Muscle of back (tissue), 11 donors: Measurements from ENCODE around the gene ATP6V0C. TPM values are rescaled to one million over a fixed set of nuclear protein-coding genes. Genes with fewer than 3 reads are reported as not detected.
"Not testable (repeated sequence)": the region's sequence is repeated elsewhere in the genome, so short reads cannot be mapped to it uniquely, and the experiment has no call there.

Experiments used
- DNase-seq, 3 donors: peaks; one replicate each; pipeline versions ENCODE4 v3.0.0 to v3.0.0-alpha.2; 2013
- polyA plus RNA-seq, 10 donors: library from polyadenylated mRNA; unstranded; fragments of 120-200 nt; gene quantifications; one replicate each; pipeline ENCODE4 v1.2.1, GENCODE V29; 2013; ENCODE audit not compliant: insufficient read length in 10 of 10

ATP6V0C gene
- polyA plus RNA-seq, 10 donors: 70.4 to 142 (median 94.2) TPM

DNA sequence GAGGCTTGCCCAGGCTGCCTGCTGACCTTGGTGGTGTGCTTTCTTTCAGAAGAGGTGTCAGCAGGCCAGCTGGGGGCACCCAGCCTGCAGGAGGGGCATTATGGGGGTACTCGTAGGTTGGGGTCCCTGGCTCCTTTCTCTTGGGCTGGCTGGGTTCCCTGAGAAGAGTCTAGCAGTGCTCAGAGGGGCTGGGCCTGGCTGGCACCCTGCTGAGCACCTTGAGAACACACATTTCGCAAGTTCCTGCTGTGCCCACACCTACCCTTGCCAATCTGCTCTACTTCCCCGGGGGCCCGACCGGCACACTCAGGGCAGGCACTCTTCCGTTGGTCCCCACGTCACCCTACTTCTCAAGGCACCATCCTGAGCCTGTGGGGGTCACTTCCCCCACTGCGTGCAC, 12.4 kb downstream of the ATP6V0C start:
- DNase-seq: no peak

DNA sequence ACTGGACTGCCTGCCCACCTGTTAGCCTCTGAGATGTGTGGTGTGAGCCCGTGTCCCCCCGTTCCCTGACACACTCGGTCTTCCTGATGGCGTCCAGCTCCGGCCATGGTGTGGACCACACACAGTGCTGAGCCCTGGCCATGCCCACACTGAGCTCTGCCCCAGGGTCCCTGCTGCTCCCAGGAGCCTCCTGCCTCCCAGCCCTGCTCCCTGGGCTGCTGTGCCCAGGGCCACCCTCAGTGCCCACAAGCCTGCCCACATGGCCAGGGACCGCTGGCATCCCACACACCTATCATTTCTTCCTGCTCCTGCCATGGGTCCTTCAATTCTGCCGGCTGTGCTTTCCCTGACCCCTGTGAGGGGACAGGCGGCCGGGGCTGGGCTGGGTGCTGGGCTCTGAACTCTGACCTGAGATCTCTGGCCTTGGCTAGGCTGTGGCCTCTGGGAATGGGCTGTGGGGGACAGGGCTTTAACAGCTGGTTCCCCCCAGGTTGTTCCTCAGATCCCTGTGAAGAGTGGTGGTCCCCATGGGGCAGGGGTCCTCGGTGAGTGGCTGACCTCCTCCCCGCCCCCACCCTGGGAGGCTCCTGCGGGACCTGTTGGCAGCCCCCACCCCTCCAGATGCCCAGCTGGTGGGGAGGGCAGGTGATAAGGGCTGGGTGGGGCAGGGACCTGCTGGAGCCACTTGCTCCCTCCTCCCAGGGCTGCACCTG, 13.5 kb downstream of the ATP6V0C start:
- no peak for DNase-seq

DNA sequence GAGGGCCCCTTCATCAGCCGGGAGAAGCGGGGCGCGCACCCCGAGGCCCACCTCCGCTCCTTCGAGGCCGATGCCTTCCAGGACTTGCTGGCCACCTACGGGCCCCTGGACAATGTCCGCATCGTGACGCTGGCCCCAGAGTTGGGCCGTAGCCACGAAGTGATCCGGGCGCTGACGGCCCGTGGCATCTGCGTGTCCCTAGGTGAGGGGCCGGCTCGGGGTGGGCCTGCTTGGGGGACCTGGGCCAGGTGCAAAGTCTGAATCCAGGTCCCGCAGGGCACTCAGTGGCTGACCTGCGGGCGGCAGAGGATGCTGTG, 14.0 kb downstream of the ATP6V0C start:
- no peak for DNase-seq

- no peak for DNase-seq
Measured at GRCh38 chr16:2528161-2529060, 14.7 kb downstream of the ATP6V0C start.

- no peak for DNase-seq
Measured at GRCh38 chr16:2529061-2529931, 15.5 kb downstream of the ATP6V0C start.

DNA sequence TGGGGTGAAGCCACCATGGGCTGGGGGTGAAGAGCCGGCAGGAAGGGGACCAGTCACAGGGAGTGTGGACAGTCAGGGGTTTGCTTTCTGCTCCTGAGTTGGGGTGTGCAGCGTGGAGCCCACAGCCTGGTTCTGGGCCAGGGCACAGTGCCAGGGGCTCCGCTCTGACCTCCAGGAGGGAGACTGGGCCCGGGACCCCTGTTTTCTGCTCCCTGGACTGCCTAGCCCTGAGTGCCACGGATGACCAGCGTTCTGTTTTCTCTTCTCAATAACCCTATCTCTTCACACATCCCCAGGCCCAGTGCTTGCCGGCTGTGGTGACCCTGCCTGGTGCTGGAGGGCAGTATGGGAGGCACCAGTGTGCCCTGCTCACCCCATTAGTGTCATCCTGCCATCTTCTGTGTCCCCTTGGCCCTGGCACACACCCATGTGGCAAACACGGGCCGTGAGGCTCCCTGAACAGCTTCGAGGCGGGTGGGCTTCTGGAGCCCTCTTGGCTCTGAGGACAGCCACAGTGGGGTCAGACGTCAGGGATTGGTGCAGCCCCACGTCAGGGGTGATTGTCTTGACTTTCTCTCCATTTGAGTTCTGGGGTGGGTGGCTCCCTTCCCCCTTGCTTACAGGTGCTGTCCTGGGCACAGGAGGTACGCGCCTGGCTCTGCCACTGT, 16.3 kb downstream of the ATP6V0C start:
- no peak for DNase-seq

GRCh38 chr16:2530629-2531318, 17.0 kb downstream of the ATP6V0C start:
- DNase-seq: peak in 1 of 3 donors; percentile 30

DNA sequence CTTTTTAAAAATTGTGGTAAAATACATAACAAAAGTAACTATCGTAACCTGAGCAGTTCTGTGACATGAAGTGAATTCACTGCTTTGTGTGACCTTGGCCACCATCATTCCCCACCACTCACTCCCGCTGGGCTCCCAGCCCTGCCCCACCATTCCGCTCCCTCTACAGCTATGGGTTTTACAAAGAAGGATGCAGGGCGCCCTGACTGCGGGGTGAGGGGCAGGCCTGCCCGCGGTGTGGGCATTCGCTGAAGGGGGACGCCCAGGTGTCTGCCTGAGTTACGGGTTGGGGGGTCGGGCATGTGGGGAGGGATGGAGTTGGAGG, 17.6 kb downstream of the ATP6V0C start, which contains the start of gene CEMP1:
Gene CEMP1 (minus strand): TSS at position 38 of the 325 bp plus-strand sequence. CDS start 335 bp downstream, outside the sequence.
- DNase-seq: no peak

- DNase-seq: peak; percentile 98 to 99 (median 98)
Measured at GRCh38 chr16:2531696-2532493, 18.1 kb downstream of the ATP6V0C start.

DNA sequence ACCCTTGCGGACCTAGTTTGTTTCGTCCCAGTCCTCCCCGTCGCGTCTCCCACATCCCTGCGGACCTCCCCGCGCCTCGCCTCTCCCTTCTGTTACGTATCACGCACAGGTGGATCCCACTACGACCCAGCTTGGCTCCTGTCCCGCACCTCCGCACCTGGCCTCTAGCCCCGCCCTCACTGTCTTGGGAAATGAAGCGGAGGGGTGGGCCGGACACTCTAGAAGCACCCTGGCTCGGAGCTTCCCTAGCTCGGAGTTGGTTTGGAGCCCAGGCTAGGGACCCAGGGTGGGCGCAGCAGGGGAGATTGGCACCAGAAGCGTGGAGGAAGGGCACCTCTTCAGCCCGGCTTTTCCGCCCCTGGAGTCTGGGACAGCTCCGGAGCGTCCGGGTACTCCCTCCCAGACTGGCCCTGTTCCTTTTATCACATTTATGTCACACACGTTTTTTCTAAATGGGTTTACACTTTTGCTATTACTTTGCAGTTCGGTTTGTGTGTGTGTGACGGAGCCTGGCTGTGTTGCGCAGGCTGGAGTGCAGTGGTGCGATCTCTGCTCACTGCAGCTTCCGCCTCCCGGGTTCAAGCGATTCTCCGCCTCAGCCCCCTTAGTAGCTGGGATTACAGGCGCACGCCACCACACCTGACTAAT, 18.9 kb downstream of the ATP6V0C start:
- DNase-seq: peak in 1 of 3 donors; percentile 83

- not testable (repeated sequence) for DNase-seq
Measured at GRCh38 chr16:2533142-2533755, 19.5 kb downstream of the ATP6V0C start.

DNA sequence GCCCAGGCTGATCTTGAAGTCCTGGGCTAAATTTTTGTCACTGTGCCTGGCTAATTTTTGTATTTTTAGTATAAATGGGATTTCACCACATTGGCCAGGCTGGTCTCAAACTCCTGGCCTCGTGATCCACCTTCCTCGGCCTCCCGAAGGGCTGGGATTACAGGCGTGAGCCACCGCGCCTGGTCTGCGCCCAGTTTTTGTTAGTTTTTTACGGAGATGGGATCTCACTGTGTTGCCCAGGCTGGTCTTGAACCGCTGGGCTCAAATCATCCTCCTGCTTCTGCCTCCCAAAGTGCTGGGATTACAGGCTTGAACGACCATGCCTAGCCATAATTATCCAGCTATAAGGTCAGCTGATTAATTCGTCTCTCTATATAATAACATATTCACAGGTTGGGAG, 20.2 kb downstream of the ATP6V0C start:
- no peak for DNase-seq

DNA sequence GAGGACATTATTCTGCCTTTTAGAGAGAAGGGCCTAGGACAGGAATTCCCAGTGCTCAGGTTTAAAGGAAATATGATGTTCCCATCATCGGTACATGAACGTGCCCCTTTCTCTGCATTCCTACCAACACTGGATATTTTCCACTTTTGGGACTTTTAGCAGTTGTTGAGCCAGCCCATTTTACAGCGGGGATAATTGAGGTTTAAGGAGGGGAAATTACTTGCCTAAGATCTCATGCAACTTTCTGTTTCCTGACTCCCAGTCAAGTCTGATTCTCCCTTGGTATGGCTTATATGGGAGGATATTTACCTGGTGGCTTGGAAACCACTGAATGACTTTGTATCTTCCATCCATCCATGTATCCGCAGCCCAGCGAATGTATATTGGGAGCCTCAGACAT, 20.6 kb downstream of the ATP6V0C start:
- DNase-seq: not testable (repeated sequence)

DNA sequence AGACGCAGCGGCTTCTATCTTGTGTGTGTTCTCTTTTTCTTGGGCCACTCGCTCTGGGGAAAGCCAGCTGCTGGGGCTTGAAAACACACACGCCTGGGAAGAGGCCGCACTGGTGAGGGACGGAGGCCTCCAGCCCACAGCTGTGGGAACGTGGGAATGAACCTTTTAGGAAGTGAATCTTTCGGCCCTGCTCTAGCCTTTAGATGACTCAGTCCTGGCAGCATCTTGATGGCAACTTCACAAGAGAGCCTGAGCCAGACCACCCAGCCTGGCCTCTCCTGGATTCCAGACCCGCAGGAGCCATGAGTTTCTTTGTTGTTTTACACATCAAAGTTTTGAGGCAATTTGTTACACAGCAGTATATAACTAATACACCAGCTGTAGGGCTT, 21.9 kb downstream of the ATP6V0C start:
- DNase-seq: peak in 1 of 3 donors; percentile 56

DNA sequence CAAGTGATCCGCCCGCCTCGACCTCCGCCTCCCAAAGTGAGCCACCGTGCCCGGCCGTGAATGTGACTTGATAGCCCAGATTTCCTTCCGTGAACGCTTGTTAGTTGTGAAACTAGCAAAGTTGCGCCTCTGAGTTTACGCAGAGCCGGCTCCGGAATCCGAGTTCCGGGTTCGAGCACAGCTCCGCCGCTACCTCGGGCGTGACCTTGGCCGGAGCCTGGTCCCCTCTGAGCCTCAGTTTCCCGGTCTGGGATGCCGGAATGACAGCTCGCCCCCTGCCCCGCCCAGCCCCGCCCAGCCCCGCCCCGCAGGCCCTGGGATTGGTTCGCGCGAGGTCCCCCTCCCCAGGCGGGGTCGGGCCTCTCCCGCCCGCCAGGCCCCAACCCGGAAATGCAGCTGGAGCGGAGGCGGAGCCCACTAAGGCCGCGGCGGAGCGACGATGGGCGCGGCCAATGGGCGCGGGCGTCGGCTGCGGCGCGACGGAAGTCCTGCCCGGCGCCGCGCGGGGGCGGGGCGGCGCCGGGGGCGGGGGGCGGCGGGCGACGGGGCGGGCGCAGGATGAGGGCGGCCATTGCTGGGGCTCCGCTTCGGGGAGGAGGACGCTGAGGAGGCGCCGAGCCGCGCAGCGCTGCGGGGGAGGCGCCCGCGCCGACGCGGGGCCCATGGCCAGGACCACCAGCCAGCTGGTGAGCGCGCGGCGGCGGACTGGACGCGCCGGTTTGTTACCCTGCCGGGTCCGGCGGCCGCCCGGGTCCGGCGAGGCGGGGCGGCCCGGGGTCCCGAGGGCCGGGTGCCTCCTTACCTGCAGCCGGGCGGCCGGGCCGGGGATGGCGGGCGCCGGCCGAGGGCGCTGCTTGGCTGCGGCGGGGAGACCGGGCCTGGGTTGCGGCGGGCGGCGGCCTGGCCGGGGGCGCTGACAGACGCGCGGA, 24.0 kb downstream of the ATP6V0C start, which contains the start of gene PDPK1:
Gene PDPK1 (plus strand): TSS at position 571 of the 929 bp plus-strand sequence. CDS start 92 bp downstream, at position 663.
- peak; percentile 96 to 97 (median 96) for DNase-seq

- DNase-seq: not testable (repeated sequence)
Measured at GRCh38 chr16:2539192-2539844, 25.6 kb downstream of the ATP6V0C start.

- DNase-seq: not testable (repeated sequence)
Measured at GRCh38 chr16:2539845-2540458, 26.2 kb downstream of the ATP6V0C start.
